ENCODE measurements around the gene CDC37L1.
"Not testable (repeated sequence)": the region's sequence is repeated elsewhere in the genome, so short reads cannot be mapped to it uniquely, and the experiment has no call there.

The CDC37L1 gene

GRCh38 chr9:4754530-4754929, 75.2 kb downstream of the CDC37L1 start:
- DNase-seq (ENCODE audit: low spot score): not testable (repeated sequence)

- no peak for DNase-seq (ENCODE audit: low spot score)
Measured at GRCh38 chr9:4755026-4755609, 75.7 kb downstream of the CDC37L1 start.

- DNase-seq (ENCODE audit: low spot score): no peak
Measured at GRCh38 chr9:4756420-4756819, 77.1 kb downstream of the CDC37L1 start.
